Colon (tissue), 2 donors: Measurements from ENCODE around the gene ABCC4.

Source experiments
- FAIRE-seq: peaks from 2 replicates; lab custom pipeline; 2012; peaks lifted over from hg19 to GRCh38; lab: Jason Lieb, UNC
- donor health status: control.
- donor health status: control.

Gene ABCC4

GRCh38 chr13:94988654-94989053 is 312.6 kb downstream of the ABCC4 start:
- FAIRE-seq: no peak

GRCh38 chr13:94987869-94988268 is 313.4 kb downstream of the ABCC4 start:
- FAIRE-seq: no peak

- no peak for FAIRE-seq
Observed at GRCh38 chr13:94987081-94987480, 314.2 kb downstream of the ABCC4 start.

GRCh38 chr13:94984958-94985357 is 316.3 kb downstream of the ABCC4 start:
- FAIRE-seq: no peak

DNA sequence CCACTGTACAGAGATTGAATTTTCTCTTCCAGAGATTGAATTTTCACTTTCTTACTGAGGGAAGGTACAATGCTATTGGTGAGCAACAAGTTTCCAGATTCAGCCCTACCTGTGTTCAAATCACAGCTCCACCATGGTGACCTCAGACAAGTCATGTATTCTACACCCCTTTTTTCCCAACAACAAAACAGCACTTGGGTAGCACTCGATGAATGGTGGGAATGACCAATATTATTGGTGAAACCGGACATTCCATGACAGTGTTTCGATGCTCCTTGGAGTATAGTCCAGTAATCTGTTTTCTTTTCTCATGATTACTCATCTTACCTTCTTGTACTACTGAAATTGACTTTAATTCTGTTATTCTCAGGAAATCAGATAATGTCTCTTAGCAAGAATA is 322.7 kb downstream of the ABCC4 start:
- FAIRE-seq: no peak

DNA sequence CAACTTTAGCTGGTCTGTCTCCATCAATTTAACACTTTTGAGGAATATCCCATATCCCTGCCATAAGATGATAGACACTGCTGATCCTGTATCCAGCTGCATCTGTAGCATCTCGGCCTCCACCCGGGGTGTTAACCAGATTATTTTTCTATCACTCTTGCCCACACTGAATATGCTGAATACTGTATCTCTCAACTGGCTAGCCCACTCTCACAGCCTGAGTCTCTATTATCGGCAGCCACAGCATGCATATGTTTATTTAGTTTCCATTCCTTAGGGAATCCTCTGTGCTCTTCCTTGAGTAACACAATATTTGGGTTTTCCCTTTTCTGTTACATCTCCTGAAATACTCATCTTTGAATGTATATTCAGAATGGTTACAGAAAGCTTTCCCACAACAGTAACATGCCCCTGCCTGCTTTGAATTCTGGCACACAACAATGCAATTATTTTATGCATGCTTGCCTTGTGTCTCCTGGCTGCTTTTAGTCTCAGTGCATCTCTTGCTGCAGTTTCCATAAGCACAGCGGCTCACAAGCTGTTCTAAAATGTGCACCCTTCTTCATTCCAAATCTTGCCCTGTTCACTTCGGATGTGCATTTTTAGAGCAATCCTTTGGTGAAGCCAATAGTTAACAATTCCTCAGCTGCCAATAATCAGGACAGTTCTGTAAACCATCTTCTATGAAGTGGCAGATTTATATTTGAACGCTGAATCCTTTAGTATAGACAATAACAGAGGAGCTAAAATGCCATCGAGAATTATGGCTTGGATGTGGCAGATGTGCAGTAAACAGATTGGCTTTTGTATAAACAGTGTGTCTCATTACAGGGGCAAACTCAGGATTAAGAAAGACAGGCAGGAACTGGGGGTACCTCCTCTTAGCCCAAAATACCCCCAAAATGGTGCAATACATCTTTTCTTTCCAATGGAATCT is 327.0 kb downstream of the ABCC4 start:
- no peak for FAIRE-seq

DNA sequence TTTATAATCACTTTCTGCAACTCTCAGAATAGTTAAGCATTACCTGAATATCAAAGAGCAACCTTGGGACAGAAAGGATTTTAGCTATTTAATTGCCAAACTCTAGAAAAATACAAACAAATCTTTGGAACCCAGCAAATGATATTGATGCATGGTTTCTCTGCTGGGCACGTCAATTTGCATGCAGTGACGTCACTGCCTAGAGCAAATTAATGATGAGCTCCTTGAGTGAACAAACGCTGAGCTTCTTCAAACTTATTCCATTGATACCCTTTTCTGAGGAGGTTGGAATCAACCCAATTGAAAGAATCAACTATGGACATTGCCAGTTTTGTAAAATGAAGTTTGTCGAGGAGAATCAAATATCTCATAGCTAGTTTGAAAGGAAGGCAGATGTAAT is 329.0 kb downstream of the ABCC4 start:
- no peak for FAIRE-seq
